GM21786 (cell line): ENCODE measurements around the gene LBH.

Experiments
- ATAC-seq: cut with Tn5 transposase; IDR thresholded peaks from one replicate; pipeline ENCODE4 v1.9.1; 2021; ENCODE audit not compliant: unreplicated experiment

LBH gene

DNA sequence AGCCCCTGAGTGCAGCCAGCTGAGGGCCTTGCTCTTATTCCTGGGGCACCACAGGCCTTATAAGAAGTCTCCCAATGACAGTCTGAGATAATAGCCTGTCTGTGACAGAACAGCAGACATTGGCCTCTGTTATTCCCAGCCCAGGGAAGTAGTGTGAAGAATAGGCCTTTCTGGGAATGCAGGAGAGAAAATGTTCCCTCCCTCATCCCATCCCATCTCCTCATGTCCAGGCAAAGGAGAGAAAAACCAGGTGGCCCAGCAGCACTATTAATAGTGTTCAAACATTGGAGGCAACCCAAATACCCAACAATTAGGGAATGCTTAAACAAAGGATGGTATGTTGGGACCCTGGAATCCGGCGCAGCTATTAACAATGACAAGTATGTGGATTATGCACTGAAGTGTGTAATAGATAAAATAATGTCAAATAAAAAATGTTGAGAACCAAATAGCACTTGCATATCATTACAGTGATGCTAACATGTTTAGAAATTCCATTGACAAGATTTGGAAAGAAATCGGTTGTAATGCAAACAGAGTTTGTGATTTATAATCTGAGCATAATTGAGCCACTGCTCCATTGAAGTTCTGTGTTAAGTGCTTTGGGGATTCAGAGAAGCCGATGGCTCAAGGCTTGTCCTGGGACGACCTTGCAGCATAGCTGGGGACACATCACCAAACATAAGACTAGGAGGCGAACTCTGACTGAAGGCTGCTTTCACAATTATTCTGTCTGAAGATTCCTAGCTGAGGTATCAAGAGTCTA lies 69.3 kb downstream of the LBH start:
- ATAC-seq = no peak

DNA sequence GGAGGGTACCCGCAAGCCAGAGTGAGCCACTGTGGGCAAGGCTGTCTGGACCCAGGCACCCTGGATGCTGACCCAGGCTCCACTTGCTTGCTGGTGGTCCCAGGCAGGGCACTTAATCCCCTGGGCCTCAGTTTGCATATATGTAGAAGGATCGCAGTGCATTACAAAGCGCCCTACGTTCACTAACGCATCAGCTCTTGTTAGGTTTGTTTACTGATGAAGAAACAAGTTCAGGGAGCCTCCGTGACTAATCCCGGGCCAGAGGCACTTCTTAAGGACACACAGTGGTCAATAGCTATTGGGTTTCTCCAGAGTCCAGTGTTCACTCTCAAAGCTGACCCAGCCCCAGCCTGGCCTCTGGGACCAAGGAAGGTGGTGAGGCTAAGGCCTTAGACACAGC lies 70.2 kb downstream of the LBH start:
- ATAC-seq = no peak

DNA sequence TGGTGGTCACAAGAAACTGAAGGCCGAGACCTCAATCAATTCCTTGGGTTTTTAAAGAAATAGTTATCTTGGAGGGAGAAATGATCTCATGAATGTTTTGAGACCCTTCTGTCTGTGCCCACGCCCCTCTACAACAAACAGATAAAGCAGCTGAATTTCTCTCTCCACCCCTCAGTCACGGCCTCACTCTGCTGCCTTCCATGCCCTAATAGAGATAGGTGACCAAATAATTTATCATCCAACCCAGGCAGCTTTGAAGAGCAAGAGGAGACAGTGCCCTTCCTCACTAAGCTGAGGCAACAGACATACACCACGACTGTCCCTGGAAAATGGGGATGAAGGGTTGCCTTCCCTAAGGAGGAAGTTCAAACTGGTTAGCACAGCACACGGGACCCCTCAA lies 71.2 kb downstream of the LBH start:
- no peak for ATAC-seq

DNA sequence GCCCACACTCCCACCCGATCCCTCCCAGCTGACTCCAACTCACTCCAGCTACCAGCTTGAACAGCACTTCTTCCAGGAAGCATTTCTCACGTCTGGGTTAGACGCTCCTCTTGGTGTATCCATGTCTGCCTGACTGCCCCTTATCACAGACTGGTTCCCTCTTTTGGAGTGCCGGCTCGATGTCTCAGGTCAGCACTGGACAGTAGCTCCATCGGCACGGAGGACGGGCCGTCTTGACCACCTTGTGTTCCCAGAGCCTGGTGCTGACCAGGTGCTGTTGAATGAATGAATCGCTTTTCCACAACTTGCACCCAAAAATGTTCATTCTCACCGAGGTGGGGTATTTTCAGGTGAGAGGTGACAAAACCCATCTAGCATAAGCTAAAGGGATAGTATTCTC lies 71.8 kb downstream of the LBH start:
- ATAC-seq = no peak

DNA sequence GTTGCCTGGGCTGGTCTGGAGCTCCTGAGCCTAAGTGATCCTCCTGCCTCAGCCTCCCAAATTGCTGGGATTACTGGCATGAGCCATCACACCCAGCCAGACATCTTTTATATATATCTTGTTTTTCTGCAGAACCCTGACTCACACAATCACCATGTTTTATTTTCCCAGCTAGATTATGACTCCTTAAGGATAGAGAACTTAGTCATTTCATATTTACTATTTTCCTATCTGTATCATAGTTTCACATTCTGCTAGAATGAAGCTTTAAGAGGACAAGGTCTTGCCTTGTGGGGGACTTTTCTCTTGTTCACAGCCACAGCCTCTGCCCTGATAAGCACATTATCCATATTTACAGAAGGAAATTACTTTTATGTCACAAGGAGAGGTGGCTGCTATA lies 73.9 kb downstream of the LBH start:
- no peak for ATAC-seq

DNA sequence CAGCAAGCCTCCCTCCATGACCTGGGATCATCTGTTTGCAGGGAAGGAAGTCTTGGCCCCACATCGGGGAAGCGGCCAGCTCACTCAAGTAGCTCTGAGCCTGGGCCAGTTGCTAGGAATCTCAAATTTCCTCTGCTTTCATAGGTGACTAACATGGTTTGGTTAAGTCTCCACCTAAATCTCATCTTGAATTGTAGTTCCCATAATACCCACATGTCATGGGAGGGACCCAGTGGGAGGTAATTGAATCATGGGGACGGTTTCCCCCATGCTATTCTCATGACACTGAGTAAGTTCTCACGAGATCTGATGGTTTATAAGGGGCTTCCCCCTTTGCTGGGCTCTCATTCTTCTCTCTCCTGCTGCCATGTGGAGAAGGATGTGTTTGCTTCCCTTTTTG lies 75.2 kb downstream of the LBH start:
- no peak for ATAC-seq

DNA sequence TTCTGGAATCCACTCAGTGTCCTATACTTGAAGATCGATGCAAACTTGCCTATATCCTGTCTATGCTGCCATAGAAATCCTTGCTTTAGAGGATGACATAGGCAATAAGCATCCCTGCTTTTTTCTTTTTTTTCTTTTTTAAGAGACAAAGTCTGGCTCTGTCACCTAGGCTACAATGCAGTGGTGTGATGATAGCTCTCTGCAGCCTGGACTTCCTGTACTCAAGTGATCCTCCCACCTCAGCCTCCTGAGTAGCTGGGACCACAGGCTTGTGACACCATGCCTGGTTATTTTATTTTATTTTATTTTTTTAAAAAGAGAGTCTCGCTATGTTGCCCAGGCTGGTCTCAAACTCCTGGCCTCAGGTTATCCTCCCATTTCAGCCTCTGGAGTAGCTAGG lies 76.9 kb downstream of the LBH start:
- no peak for ATAC-seq
